Activated naive CD8-positive, alpha-beta T cell treated with anti-CD3 and anti-CD28 coated beads, Interleukin-2, amount 10 ng/mL, durations not matched to agents 7 days and 5 days (primary cell): ENCODE measurements around the gene BFSP2. TPM values are rescaled to one million over a fixed set of nuclear protein-coding genes. Genes with fewer than 3 reads are reported as not detected.
A peak's percentile ranks its signal among the peaks of the same experiment; 100 is the strongest.
"Not testable (repeated sequence)": the region's sequence is repeated elsewhere in the genome, so short reads cannot be mapped to it uniquely, and the experiment has no call there.

ENCODE experiments used
- ATAC-seq: fragments of 150-1000 bp; cut with Tn5 transposase; one replicate; pipeline ENCODE4 v1.10.0; 2021; ENCODE audit warnings: low read depth, moderate library complexity
- POLR2A ChIA-PET: fragments of 350-600 bp; sonication (Branson Sonifier 250); formaldehyde crosslinking; loops from one replicate; lab custom pipeline; 2021; ENCODE audit warnings: antibody characterized with exemption; lab: Charles Lee
- DNase-seq: peaks from one replicate; pipeline ENCODE4 v3.0.0; 2021
- H3K27ac Mint-ChIP-seq: one replicate; pipeline ENCODE4 v1.8.0; 2022; ENCODE audit warnings: mild to moderate bottlenecking, mixed read lengths
- H3K27me3 Mint-ChIP-seq: one replicate; pipeline ENCODE4 v1.8.0; 2022; ENCODE audit warnings: mild to moderate bottlenecking, moderate library complexity, mixed read lengths
- H3K36me3 Mint-ChIP-seq: one replicate; pipeline ENCODE4 v1.8.0; 2021; ENCODE audit warnings: mild to moderate bottlenecking, mixed read lengths
- H3K4me1 Mint-ChIP-seq: one replicate; pipeline ENCODE4 v1.8.0; 2021; ENCODE audit warnings: mixed read lengths
- H3K4me3 Mint-ChIP-seq: one replicate; pipeline ENCODE4 v1.8.0; 2022; ENCODE audit warnings: mild to moderate bottlenecking, moderate library complexity, mixed read lengths
- H3K9me3 Mint-ChIP-seq: one replicate; pipeline ENCODE4 v1.8.0; 2021; ENCODE audit warnings: mixed read lengths
- total RNA-seq, 2 experiments: library from RNA; stranded (reverse); gene quantifications; one replicate each; pipeline ENCODE4 v1.2.3, GENCODE V29; 2021

Gene BFSP2
- total RNA-seq, 2 experiments from 2014 or later: not detected

DNA sequence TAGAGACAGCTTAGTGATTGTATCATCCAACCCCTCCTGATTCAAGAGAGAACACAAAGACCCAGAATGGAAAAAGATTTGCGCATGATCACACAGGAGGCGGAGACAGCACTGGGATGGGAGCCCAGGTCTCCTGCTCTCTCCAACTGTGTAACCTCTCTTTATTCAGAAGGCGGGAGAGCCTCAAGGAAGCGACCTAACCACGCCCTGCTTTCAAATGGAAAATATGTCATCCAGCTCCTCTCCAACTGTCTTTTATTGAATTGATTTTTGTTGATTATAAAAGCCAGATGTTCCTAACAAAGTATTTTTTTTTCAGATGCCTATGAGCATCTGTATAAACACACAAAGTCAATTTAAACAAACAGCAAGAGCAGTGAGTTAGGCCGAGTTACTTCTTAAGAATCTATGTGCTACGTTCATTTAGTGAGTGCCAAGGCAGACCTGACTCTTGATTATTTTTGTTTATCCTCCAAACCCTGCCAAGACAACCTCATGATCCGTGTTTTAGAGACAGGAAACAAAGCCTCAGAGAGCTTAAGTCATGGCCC, 74.5 kb downstream of the BFSP2 start:
- POLR2A ChIA-PET: interaction anchor here (0.6 to 2.5 kb wide), 2 partner anchors 11 to 99 kb away, joined by 4 to 8 read pairs; partner anchors contain the start of gene CDV3
- peaks cover 41% of the 10 kb centered on the region for H3K4me1 Mint-ChIP-seq
- H3K27ac Mint-ChIP-seq: peak overlapping the region; percentile 14

GRCh38 chr3:133474817-133475216, 75.0 kb downstream of the BFSP2 start:
- POLR2A ChIA-PET: interaction anchor here (0.6 to 2.5 kb wide), 2 partner anchors 11 to 98 kb away, joined by 4 to 8 read pairs; partner anchors contain the start of gene CDV3
- Mint-ChIP-seq H3K36me3 (no peaks in the 10 kb centered on the region), H3K4me1 (peaks cover 42% of the 10 kb centered on the region), H3K9me3 (no peaks in the 10 kb centered on the region), H3K27ac (peak overlapping the region; percentile 70), H3K4me3 (no peak overlapping the region), H3K27me3 (no peaks in the 10 kb centered on the region)
- ATAC-seq (no peak), DNase-seq (no peak)

More for the DNA sequence above, 74.5 kb downstream of the BFSP2 start:
- Mint-ChIP-seq H3K9me3 (no peaks in the 10 kb centered on the region), H3K27me3 (no peaks in the 10 kb centered on the region), H3K36me3 (no peaks in the 10 kb centered on the region), H3K4me3 (no peak overlapping the region)
- DNase-seq (no peak), ATAC-seq (no peak)

GRCh38 chr3:133475245-133476010, 75.6 kb downstream of the BFSP2 start:
- peak overlapping the region; percentile 18 for H3K4me3 Mint-ChIP-seq
- ATAC-seq: peak; percentile 97
- POLR2A ChIA-PET: interaction anchor here (1.0 to 2.5 kb wide), 3 partner anchors 9 to 98 kb away, joined by 3 to 8 read pairs (median 6); partner anchors contain the start of gene CDV3
- H3K9me3 Mint-ChIP-seq: no peaks in the 10 kb centered on the region
- H3K36me3 Mint-ChIP-seq: no peaks in the 10 kb centered on the region
- peaks cover 46% of the 10 kb centered on the region for H3K4me1 Mint-ChIP-seq
- DNase-seq: no peak
- peak overlapping the region; percentile 70 for H3K27ac Mint-ChIP-seq
- H3K27me3 Mint-ChIP-seq: no peaks in the 10 kb centered on the region

- H3K9me3 Mint-ChIP-seq: no peaks in the 10 kb centered on the region
- DNase-seq: no peak
- H3K36me3 Mint-ChIP-seq: no peaks in the 10 kb centered on the region
- no peak overlapping the region for H3K4me3 Mint-ChIP-seq
- no peak for ATAC-seq
- no peak overlapping the region for H3K27ac Mint-ChIP-seq
- POLR2A ChIA-PET: no interaction called here
- H3K4me1 Mint-ChIP-seq: peaks cover 44% of the 10 kb centered on the region
- no peaks in the 10 kb centered on the region for H3K27me3 Mint-ChIP-seq
Measured at GRCh38 chr3:133476971-133477375, 77.1 kb downstream of the BFSP2 start.

DNA sequence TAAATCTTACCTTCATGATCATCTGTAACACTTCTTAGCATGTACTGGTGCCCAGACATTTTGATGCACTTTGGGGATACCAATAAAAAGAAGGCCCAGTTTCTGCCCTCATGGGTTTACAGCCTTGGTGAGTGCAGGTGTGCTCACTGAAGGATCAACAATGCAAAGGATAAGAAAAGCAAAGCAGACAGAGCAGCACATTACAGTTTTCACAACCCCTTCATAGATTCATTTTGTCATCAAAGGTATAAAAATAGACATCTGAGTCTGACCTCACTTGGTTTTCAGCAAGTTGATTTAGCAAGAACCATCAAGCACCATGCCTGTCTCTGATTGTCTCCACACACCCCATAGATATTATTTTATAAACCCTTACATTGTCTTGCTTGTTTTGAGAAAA, 77.6 kb downstream of the BFSP2 start:
- peak overlapping the region; percentile 15 for H3K27ac Mint-ChIP-seq
- no peaks in the 10 kb centered on the region for H3K27me3 Mint-ChIP-seq
- ATAC-seq (no peak), DNase-seq (no peak)
- H3K4me3 Mint-ChIP-seq: no peak overlapping the region
- POLR2A ChIA-PET: no interaction called here
- no peaks in the 10 kb centered on the region for H3K9me3 Mint-ChIP-seq
- no peaks in the 10 kb centered on the region for H3K36me3 Mint-ChIP-seq
- peaks cover 44% of the 10 kb centered on the region for H3K4me1 Mint-ChIP-seq

DNA sequence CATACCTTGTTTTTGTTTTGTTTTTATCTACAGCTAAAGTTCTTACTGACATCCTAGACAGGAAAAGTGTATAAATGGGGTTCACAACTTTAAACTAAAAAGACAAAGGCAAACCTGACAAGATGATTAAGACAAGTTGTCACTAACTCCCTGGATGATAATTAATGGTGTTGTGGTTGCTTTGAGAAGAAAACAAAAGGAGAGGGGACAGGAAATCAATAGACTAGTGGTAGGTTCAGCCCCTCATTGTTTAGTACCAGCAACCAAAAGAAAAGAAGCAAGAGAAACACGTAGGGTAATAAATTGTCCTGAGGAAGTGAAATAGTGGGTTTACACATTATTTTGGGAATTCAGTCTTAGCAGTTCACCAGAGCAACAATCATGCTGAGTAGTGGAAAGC, 78.8 kb downstream of the BFSP2 start:
- ATAC-seq (no peak), DNase-seq (no peak)
- POLR2A ChIA-PET: no interaction called here
- no peak overlapping the region for H3K27ac Mint-ChIP-seq
- H3K36me3 Mint-ChIP-seq: no peaks in the 10 kb centered on the region
- H3K4me1 Mint-ChIP-seq: peaks cover 44% of the 10 kb centered on the region
- H3K27me3 Mint-ChIP-seq: no peaks in the 10 kb centered on the region
- peak overlapping the region; percentile 11 for H3K4me3 Mint-ChIP-seq
- H3K9me3 Mint-ChIP-seq: no peaks in the 10 kb centered on the region

DNA sequence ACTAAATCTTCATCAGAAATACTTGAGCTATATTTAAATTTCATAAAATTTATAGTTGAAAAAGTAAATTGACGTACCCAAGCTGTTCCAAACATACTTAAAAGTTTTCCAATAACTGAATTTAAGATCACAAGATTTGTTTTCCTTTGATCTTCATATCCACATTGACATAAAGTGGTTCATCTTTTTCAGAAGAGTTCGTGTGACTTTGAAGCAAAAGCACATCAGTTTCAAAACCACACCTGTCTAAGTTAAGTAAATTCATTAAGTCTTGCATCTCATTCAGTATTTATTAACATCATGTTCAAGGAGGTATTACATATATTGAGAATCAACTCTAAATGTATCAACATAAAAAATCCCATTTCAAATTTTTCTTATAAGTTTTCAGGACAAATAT, 79.5 kb downstream of the BFSP2 start:
- H3K27ac Mint-ChIP-seq: no peak overlapping the region

DNA sequence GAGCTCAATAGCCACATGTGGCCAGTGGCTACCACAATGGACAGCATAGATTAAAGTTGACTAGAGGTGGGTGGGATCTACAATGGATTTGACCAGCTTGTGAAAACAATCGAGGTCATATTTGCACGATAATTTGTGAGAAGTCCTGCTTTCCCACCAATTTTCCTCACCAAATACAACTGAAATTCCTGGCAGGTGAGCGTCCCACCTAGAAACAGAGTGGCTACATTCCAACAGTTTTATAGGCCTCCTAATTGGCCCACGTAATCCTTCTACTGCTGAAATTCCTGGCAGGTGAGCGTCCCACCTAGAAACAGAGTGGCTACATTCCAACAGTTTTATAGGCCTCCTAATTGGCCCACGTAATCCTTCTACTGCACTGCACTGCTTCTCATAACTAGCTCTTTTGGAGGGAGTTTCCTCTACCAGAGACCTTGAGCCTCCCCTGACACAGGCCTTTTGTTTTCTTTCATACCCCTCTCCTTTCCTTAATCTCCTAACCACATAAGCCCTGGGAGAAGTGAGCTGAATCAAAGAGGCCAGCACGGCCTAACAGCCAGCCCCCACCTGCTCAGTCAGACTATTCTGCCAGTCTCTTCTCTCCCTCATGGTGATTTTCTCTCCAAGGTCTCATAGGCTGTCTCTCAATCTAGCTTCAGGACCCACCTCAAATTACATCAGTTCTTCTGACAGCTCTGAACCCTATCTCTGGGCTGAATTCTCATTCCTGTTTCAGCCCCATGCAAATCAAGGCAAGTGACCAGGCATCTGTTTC, 80.2 kb downstream of the BFSP2 start:
- ATAC-seq (no peak), DNase-seq (no peak)
- H3K4me3 Mint-ChIP-seq: no peak overlapping the region
- no peaks in the 10 kb centered on the region for H3K9me3 Mint-ChIP-seq
- H3K4me1 Mint-ChIP-seq: peaks cover 40% of the 10 kb centered on the region
- POLR2A ChIA-PET: no interaction called here
- H3K27ac Mint-ChIP-seq: no peak overlapping the region
- H3K36me3 Mint-ChIP-seq: no peaks in the 10 kb centered on the region
- no peaks in the 10 kb centered on the region for H3K27me3 Mint-ChIP-seq

More for the DNA sequence above, 79.5 kb downstream of the BFSP2 start:
- H3K4me1 Mint-ChIP-seq: peaks cover 45% of the 10 kb centered on the region
- H3K9me3 Mint-ChIP-seq: no peaks in the 10 kb centered on the region
- DNase-seq: no peak
- POLR2A ChIA-PET: no interaction called here
- no peak for ATAC-seq
- H3K27me3 Mint-ChIP-seq: no peaks in the 10 kb centered on the region
- H3K36me3 Mint-ChIP-seq: no peaks in the 10 kb centered on the region
- H3K4me3 Mint-ChIP-seq: no peak overlapping the region

- H3K4me3 Mint-ChIP-seq, H3K27ac Mint-ChIP-seq, DNase-seq, ATAC-seq, POLR2A ChIA-PET, H3K9me3 Mint-ChIP-seq, H3K27me3 Mint-ChIP-seq, H3K36me3 Mint-ChIP-seq: not testable (repeated sequence)
- H3K4me1 Mint-ChIP-seq: peaks cover 21% of the 10 kb centered on the region
Measured at GRCh38 chr3:133482474-133482873, 82.6 kb downstream of the BFSP2 start.

GRCh38 chr3:133486658-133487057, 86.8 kb downstream of the BFSP2 start:
- H3K27me3 Mint-ChIP-seq: no peaks in the 10 kb centered on the region
- H3K9me3 Mint-ChIP-seq: peaks cover 4% of the 10 kb centered on the region
- DNase-seq (no peak), ATAC-seq (no peak)
- peak overlapping the region; percentile 58 for H3K27ac Mint-ChIP-seq
- H3K4me3 Mint-ChIP-seq: no peak overlapping the region
- peaks cover 3% of the 10 kb centered on the region for H3K36me3 Mint-ChIP-seq
- H3K4me1 Mint-ChIP-seq: peaks cover 34% of the 10 kb centered on the region
- POLR2A ChIA-PET: interaction anchor here (0.8 to 1.7 kb wide), 3 partner anchors 85 to 88 kb away, joined by 4 to 6 read pairs (median 5); partner anchors contain the start of gene CDV3

GRCh38 chr3:133487204-133487603, 87.3 kb downstream of the BFSP2 start:
- DNase-seq: no peak
- Mint-ChIP-seq H3K27me3 (no peaks in the 10 kb centered on the region), H3K4me3 (no peak overlapping the region), H3K4me1 (peaks cover 40% of the 10 kb centered on the region), H3K9me3 (peaks cover 4% of the 10 kb centered on the region), H3K36me3 (peaks cover 3% of the 10 kb centered on the region), H3K27ac (no peak overlapping the region)
- no peak for ATAC-seq
- POLR2A ChIA-PET: interaction anchor here (0.9 to 6.1 kb wide), 3 partner anchors 19 to 87 kb away, joined by 3 to 119 read pairs (median 6); partner anchors contain the start of gene CDV3

- ATAC-seq (no peak), DNase-seq (no peak)
- no peak overlapping the region for H3K4me3 Mint-ChIP-seq
- H3K27ac Mint-ChIP-seq: no peak overlapping the region
- peaks cover 4% of the 10 kb centered on the region for H3K9me3 Mint-ChIP-seq
- peaks cover 3% of the 10 kb centered on the region for H3K36me3 Mint-ChIP-seq
- no peaks in the 10 kb centered on the region for H3K27me3 Mint-ChIP-seq
- peaks cover 48% of the 10 kb centered on the region for H3K4me1 Mint-ChIP-seq
- POLR2A ChIA-PET: interaction anchor here (0.9 to 6.1 kb wide), 2 partner anchors 18 to 87 kb away, joined by 3 to 119 read pairs; partner anchors contain the start of gene CDV3
Measured at GRCh38 chr3:133487920-133488540, 88.2 kb downstream of the BFSP2 start.
